ENCODE measurements around the gene CCAR1.
"Not testable (repeated sequence)": the region's sequence is repeated elsewhere in the genome, so short reads cannot be mapped to it uniquely, and the experiment has no call there.

GRCh38 chr10:68735739-68736138 is 14.7 kb downstream of the CCAR1 start:
- not testable (repeated sequence) for TF ChIP-seq CTCF (IDR thresholded peaks at IDR 0.05 in 2 of 3, conservative IDR thresholded peaks at IDR 0.05 in 1 of 3; ENCODE audit: control insufficient read depth in 2 of 3, extremely low read depth in 1 of 3, insufficient read depth in 1 of 3, low read depth in 3 of 3, low read length in 3 of 3); EZH2 (IDR thresholded peaks at IDR 0.05; ENCODE audit: borderline replicate concordance, control insufficient read depth, low read depth, low read length); CREM (IDR thresholded peaks at IDR 0.05; ENCODE audit: low read depth); SIN3A (IDR thresholded peaks at IDR 0.05; ENCODE audit: low read depth, low read length); SP1 (IDR thresholded peaks at IDR 0.05; ENCODE audit: low read depth, low read length); TAF1 (IDR thresholded peaks at IDR 0.05; ENCODE audit: borderline replicate concordance, low read depth, low read length); BHLHE40 (IDR thresholded peaks at IDR 0.05; ENCODE audit: borderline replicate concordance in 1 of 2, low read depth in 2 of 2, low read length in 1 of 2); MYC (IDR thresholded peaks at IDR 0.05; ENCODE audit: insufficient read depth, insufficient read length, insufficient replicate concordance, low read length, severe bottlenecking); POLR2AphosphoS5 (IDR thresholded peaks at IDR 0.05; ENCODE audit: low read length); CBFB (IDR thresholded peaks at IDR 0.05; ENCODE audit: low read depth); RFX5 (IDR thresholded peaks at IDR 0.05; ENCODE audit: low read depth, low read length)
- TF ChIP-seq, protein P1, sequence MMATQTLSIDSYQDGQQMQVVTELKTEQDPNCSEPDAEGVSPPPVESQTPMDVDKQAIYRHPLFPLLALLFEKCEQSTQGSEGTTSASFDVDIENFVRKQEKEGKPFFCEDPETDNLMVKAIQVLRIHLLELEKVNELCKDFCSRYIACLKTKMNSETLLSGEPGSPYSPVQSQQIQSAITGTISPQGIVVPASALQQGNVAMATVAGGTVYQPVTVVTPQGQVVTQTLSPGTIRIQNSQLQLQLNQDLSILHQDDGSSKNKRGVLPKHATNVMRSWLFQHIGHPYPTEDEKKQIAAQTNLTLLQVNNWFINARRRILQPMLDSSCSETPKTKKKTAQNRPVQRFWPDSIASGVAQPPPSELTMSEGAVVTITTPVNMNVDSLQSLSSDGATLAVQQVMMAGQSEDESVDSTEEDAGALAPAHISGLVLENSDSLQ (IDR thresholded peaks at IDR 0.05), result not testable (repeated sequence)
- TF ChIP-seq, protein P2, sequence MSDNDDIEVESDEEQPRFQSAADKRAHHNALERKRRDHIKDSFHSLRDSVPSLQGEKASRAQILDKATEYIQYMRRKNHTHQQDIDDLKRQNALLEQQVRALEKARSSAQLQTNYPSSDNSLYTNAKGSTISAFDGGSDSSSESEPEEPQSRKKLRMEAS (IDR thresholded peaks at IDR 0.05; ENCODE audit: low read depth, low read length), result not testable (repeated sequence)
